MG63 (cell line): ENCODE measurements around the gene CELA1. TPM values are rescaled to one million over a fixed set of nuclear protein-coding genes. Genes with fewer than 3 reads are reported as not detected.
"Not testable (repeated sequence)": the region's sequence is repeated elsewhere in the genome, so short reads cannot be mapped to it uniquely, and the experiment has no call there.

Experiments
- DNase-seq: peaks from one replicate; pipeline ENCODE4 v3.0.0-alpha.2; 2020
- H3K27me3 ChIP-seq: fragments of 250-450 bp; sonication (Bioruptor Pico); 2 replicates; pipeline ENCODE4 v1.5.1; 2020; ENCODE audit warnings: mild to moderate bottlenecking, moderate library complexity
- H3K36me3 ChIP-seq: fragments of 250-450 bp; sonication (Bioruptor Pico); 2 replicates; pipeline ENCODE4 v1.5.1; 2020; ENCODE audit warnings: mild to moderate bottlenecking, moderate library complexity
- H3K4me3 ChIP-seq: fragments of 250-450 bp; sonication (Bioruptor Pico); 2 replicates; pipeline ENCODE4 v1.5.1; 2020; ENCODE audit warnings: mild to moderate bottlenecking, moderate library complexity
- H3K9me3 ChIP-seq: fragments of 250-450 bp; sonication (Bioruptor Pico); 2 replicates; pipeline ENCODE4 v1.5.1; 2020; ENCODE audit warnings: mild to moderate bottlenecking, moderate library complexity
- total RNA-seq: library from RNA; depleted of rRNA; stranded (reverse); fragments of >200 nt; shearing (Covaris generic); gene quantifications from 2 replicates; pipeline ENCODE4 v1.2.3, GENCODE V29; 2014; ENCODE audit warnings: low replicate concordance

CELA1 gene
- total RNA-seq, 1 experiment from 2014 or later, result not detected

DNA sequence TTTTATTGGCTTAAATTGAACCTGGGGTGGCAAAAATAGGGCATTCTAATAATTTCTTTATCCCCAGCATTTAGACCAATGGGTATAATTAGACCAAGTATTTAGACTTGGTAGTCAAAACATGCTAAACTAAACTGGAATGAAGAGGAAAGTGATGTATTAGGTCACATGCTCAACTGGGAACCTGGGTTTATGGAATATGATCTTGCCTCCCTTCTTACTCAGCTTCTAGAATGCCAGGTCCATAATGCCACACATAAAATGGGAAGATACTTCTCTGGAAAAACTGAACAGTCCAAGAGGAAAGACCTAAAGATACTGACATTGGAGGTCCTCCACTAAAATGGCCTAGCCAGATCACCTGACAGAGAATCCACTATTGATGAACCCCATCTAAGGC, 16.3 kb downstream of the CELA1 start:
- H3K9me3 ChIP-seq, result no peaks in the 10 kb centered on the region
- DNase-seq, result no peak
- H3K4me3 ChIP-seq, result no peak overlapping the region
- no peaks in the 10 kb centered on the region for H3K27me3 ChIP-seq
- no peaks in the 10 kb centered on the region for H3K36me3 ChIP-seq

- H3K36me3 ChIP-seq, result no peaks in the 10 kb centered on the region
- no peak for DNase-seq
- no peaks in the 10 kb centered on the region for H3K27me3 ChIP-seq
- H3K9me3 ChIP-seq, result no peaks in the 10 kb centered on the region
- no peak overlapping the region for H3K4me3 ChIP-seq
Observed at GRCh38 chr12:51329742-51330141, 16.7 kb downstream of the CELA1 start.

DNA sequence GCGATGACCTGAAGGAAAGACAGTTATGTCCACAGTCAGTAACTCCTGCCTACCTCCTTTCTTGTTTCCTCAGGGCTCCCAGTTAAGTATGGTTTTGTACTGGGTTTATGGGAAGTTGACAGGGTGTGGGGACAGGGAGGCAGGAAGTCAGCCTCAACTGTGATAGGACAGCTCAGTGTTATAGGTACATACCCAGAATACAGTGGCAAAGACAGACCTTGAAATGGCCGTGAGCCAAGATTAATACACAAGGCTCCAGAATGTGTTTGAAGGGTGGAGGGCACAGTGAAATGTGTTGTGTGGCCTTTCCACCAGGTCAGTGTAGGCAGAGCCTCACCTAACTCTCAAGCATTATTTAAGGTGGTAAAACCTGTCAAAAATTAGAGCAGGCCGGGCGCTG, 17.9 kb downstream of the CELA1 start:
- Histone ChIP-seq H3K36me3 (no peaks in the 10 kb centered on the region), H3K27me3 (no peaks in the 10 kb centered on the region), H3K9me3 (no peaks in the 10 kb centered on the region), H3K4me3 (no peak overlapping the region)
- DNase-seq, result no peak

DNA sequence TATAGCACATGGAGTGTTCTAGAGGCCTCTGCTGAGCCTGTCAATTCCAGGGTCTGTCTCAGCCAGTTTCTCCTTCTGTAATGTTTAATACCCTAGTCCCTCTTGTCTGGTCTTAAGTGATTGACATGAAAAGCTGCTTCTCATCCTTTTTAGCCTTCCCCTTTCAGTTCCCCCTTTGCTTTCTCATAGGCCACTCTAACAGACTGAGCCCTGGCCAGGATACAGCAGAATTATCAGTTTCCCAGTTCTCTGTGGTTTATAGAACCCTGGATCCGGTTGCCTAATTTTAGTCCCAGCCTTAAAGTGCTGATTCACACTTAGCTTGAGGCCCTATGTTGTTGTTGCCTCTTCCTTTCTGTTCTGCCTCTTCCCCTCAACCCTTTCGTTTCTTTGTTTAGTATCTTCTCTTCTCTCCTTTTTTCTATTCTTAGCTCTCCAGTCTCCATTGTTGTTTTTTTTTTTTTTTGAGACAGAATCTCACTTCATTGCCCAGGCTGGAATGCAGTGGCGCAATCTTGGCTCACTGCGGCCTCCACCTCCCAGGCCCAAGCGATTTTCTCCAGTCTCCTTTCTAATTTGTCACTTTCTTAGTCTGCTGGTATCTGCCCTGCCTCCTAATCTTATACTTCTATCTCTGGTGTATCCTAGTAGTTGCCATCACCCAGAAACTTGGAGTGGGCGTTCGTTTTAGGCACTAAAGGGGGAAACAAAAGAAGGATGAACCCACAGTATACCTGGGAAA, 19.6 kb downstream of the CELA1 start:
- no peaks in the 10 kb centered on the region for H3K9me3 ChIP-seq
- H3K4me3 ChIP-seq, result no peak overlapping the region
- peak; percentile 18 for DNase-seq
- no peaks in the 10 kb centered on the region for H3K36me3 ChIP-seq
- no peaks in the 10 kb centered on the region; the same call in 1 of the 2 replicates for H3K27me3 ChIP-seq

- no peaks in the 10 kb centered on the region for H3K9me3 ChIP-seq
- no peak overlapping the region for H3K4me3 ChIP-seq
- no peaks in the 10 kb centered on the region for H3K36me3 ChIP-seq
- DNase-seq, result no peak
- no peaks in the 10 kb centered on the region; the same call in 1 of the 2 replicates for H3K27me3 ChIP-seq
Observed at GRCh38 chr12:51324953-51325352, 21.5 kb downstream of the CELA1 start.

GRCh38 chr12:51323966-51324895, 22.2 kb downstream of the CELA1 start, which contains the start of gene BIN2:
Gene BIN2 (minus strand): TSS chr12:51324174. CDS start chr12:51324102, 72 bp downstream.
- no peak for DNase-seq
- Histone ChIP-seq H3K27me3 (no peaks in the 10 kb centered on the region; the same call in 1 of the 2 replicates), H3K4me3 (no peak within 1 kb of the TSS), H3K9me3 (no peaks in the 10 kb centered on the region), H3K36me3 (no peaks in the 10 kb centered on the region)

DNA sequence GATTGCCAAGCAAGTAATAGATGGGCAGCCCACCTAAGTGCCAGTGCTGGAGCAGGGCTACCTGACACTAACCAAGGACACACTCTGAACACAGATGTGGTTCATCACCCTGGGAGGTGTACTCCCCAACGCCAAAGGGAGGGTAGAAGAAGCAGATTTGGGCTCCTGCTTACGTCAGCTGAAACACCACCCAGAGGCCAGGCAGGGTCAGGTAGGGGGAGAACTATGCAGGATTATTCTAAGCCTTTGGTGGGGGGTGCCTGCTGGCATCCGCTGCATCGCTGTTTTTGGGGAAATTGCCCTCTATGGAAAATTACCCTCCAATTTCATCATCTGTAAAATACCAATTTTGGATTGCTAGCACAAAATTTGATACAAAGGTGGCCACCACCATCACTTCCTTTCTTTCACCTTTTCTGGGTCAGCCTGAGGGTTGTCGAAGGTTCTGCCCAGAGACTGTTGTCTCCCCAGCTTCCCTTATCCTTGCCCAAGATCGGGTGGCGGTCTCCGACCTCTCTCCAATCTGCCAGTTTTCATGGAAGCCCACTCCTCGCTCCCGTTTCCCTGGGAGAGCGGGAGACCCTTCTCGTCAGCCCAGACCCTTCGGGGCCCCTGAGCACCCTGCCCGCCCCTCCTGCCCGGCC, 23.0 kb downstream of the CELA1 start:
- Histone ChIP-seq H3K9me3 (no peaks in the 10 kb centered on the region), H3K36me3 (no peaks in the 10 kb centered on the region), H3K27me3 (no peaks in the 10 kb centered on the region; the same call in 1 of the 2 replicates), H3K4me3 (no peak overlapping the region)
- no peak for DNase-seq

GRCh38 chr12:51322452-51322851, 24.0 kb downstream of the CELA1 start:
- Histone ChIP-seq H3K4me3 (no peak overlapping the region), H3K27me3 (no peaks in the 10 kb centered on the region; the same call in 1 of the 2 replicates), H3K9me3 (no peaks in the 10 kb centered on the region), H3K36me3 (no peaks in the 10 kb centered on the region)
- DNase-seq, result no peak

- Histone ChIP-seq H3K27me3 (no peaks in the 10 kb centered on the region; the same call in 1 of the 2 replicates), H3K4me3 (no peak overlapping the region), H3K36me3 (no peaks in the 10 kb centered on the region), H3K9me3 (no peaks in the 10 kb centered on the region)
- DNase-seq, result no peak
Observed at GRCh38 chr12:51321882-51322281, 24.6 kb downstream of the CELA1 start.

GRCh38 chr12:51320695-51321320, 25.7 kb downstream of the CELA1 start:
- DNase-seq, result no peak
- Histone ChIP-seq H3K27me3 (no peaks in the 10 kb centered on the region; the same call in 1 of the 2 replicates), H3K4me3 (no peak overlapping the region), H3K36me3 (no peaks in the 10 kb centered on the region), H3K9me3 (no peaks in the 10 kb centered on the region)

- Histone ChIP-seq H3K9me3 (no peaks in the 10 kb centered on the region), H3K4me3 (no peak overlapping the region), H3K27me3 (no peaks in the 10 kb centered on the region; the same call in 1 of the 2 replicates), H3K36me3 (no peaks in the 10 kb centered on the region)
- no peak for DNase-seq
Observed at GRCh38 chr12:51320311-51320694, 26.2 kb downstream of the CELA1 start.

DNA sequence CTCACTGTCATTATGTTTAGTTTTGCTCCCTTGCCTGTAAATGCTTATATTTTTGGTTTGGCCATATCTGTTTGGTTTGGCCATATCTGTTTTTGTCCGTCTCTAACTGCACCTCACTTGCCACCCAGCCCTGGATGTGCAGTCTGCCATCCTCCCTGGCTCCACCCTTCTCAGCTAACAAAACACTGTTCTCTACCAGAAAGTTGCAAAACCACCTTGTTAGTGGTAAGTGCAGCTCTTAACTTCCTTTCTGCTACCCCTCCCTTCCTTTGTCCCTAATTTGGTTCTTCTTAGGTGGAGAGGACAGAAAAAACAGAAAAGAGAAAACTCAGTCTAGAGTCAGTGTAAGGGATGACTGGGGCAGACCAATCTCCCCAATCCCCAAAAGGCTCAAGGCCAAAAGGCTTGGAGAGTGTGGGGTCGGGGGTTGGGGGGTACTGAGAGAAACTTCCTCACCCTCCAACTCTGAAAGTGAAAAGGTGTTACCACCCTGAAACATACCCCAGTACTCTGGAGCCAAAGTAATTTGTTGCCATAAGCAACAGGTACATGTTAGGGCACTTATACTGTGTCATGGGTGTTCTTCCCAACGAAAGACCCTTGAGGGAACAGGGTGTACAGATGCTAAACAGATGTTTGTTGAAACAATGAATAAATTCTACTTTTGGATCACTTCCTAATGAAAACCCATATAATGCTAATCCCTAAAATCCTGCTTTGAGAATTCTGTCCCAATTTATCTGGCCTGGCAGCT, 27.5 kb downstream of the CELA1 start:
- DNase-seq, result no peak
- Histone ChIP-seq H3K27me3 (no peaks in the 10 kb centered on the region; the same call in 1 of the 2 replicates), H3K4me3 (no peak overlapping the region), H3K36me3 (no peaks in the 10 kb centered on the region), H3K9me3 (no peaks in the 10 kb centered on the region)

DNA sequence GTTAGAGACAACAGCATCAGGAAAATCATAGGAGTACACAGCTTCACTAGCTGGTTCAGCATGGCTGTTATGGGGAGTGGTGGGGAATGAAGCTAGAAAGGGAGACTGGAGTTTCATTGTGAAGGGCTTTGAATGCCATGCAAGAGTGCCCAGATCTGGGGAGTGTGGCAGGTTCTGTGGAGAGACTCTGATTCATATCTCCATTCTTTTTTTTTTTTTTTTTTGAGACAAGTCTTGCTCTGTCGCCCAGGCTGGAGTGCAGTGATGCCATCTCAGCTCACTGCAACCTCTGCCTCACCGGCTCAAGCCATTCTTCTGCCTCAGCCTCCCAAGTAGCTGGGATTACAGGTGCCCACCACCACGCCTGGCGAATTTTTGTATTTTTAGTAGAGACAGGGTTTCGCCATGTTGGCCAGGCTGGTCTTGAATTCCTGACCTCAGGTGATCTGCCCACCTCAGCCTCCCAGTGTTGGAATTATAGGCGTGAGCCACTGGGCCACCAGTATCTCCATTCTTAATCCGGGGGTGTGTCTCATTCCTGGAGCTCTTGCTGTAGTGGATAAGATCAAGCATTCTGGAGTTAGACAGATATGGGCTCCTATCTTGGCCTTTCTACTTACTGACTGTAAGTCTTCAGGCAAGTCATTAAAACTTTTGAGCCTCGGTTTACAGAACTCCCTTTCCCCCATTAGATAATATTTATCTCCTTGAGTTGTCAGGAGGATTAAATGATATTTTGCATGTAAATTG, 28.2 kb downstream of the CELA1 start:
- H3K9me3 ChIP-seq, H3K36me3 ChIP-seq, H3K4me3 ChIP-seq, H3K27me3 ChIP-seq, DNase-seq: not testable (repeated sequence)

- Histone ChIP-seq H3K4me3 (no peak overlapping the region), H3K27me3 (no peaks in the 10 kb centered on the region), H3K36me3 (no peaks in the 10 kb centered on the region), H3K9me3 (no peaks in the 10 kb centered on the region)
- no peak for DNase-seq
Observed at GRCh38 chr12:51311389-51311788, 35.1 kb downstream of the CELA1 start.
